GM19372 (cell line): Measurements from ENCODE around the gene TAF7.
"Not testable (repeated sequence)": the region's sequence is repeated elsewhere in the genome, so short reads cannot be mapped to it uniquely, and the experiment has no call there.

Source experiments
- ATAC-seq: cut with Tn5 transposase; IDR thresholded peaks from one replicate; pipeline ENCODE4 v1.9.1; 2021; ENCODE audit warnings: mild to moderate bottlenecking, low read depth, moderate library complexity; ENCODE audit not compliant: unreplicated experiment

Gene TAF7

GRCh38 chr5:141320225-141321169, at the start of gene TAF7:
Gene TAF7, minus strand, starts transcription at chr5:141320784. Its CDS starts 740 bp downstream, at chr5:141320044.
- peak; percentile 93 for ATAC-seq

- no peak for ATAC-seq
Measured at GRCh38 chr5:141366016-141366896, 45.7 kb upstream of the TAF7 start.

- ATAC-seq: no peak
Measured at GRCh38 chr5:141363952-141364660, 43.5 kb upstream of the TAF7 start, which contains the start of gene PCDHGA5. Gene PCDHGA5, plus strand, starts transcription at chr5:141364162. Its CDS starts 169 bp downstream, at chr5:141364331.

- ATAC-seq: no peak
Measured at GRCh38 chr5:141362719-141363118, 42.1 kb upstream of the TAF7 start.

GRCh38 chr5:141360685-141361084, 40.1 kb upstream of the TAF7 start:
- ATAC-seq: no peak

GRCh38 chr5:141359790-141360426, 39.3 kb upstream of the TAF7 start, which contains the start of gene PCDHGB2:
Gene PCDHGB2, plus strand, starts transcription at chr5:141359994. Its CDS starts 142 bp downstream, at chr5:141360136.
- ATAC-seq: no peak

GRCh38 chr5:141356950-141357349, 36.4 kb upstream of the TAF7 start:
- no peak for ATAC-seq

- no peak for ATAC-seq
Measured at GRCh38 chr5:141356133-141356532, 35.5 kb upstream of the TAF7 start.

GRCh38 chr5:141355641-141356040, 35.1 kb upstream of the TAF7 start:
- no peak for ATAC-seq

GRCh38 chr5:141354900-141355469, 34.4 kb upstream of the TAF7 start, which contains the start of gene PCDHGA4:
Gene PCDHGA4, plus strand, starts transcription at chr5:141355021. Its CDS starts 87 bp downstream, at chr5:141355108.
- ATAC-seq: no peak

- no peak for ATAC-seq
Measured at GRCh38 chr5:141351591-141351990, 31.0 kb upstream of the TAF7 start.

- no peak for ATAC-seq
Measured at GRCh38 chr5:141349917-141350619, 29.5 kb upstream of the TAF7 start, which contains the start of gene PCDHGB1. Gene PCDHGB1, plus strand, starts transcription at chr5:141350099. Its CDS starts 162 bp downstream, at chr5:141350261.

- not testable (repeated sequence) for ATAC-seq
Measured at GRCh38 chr5:141346017-141346416, 25.4 kb upstream of the TAF7 start.

GRCh38 chr5:141345327-141345726, 24.7 kb upstream of the TAF7 start:
- no peak for ATAC-seq

GRCh38 chr5:141343953-141344463, 23.4 kb upstream of the TAF7 start:
- no peak for ATAC-seq

- no peak for ATAC-seq
Measured at GRCh38 chr5:141343242-141343952, 22.8 kb upstream of the TAF7 start, which contains the start of gene PCDHGA3. Gene PCDHGA3, plus strand, starts transcription at chr5:141343829. Its CDS starts 205 bp downstream, at chr5:141344034.

- no peak for ATAC-seq
Measured at GRCh38 chr5:141342773-141343172, 22.2 kb upstream of the TAF7 start.
